Erythroblast (primary cell): ENCODE results near the gene CRACDL.

ENCODE experiments used
- DNase-seq, 2 experiments: peaks; one replicate each; lab custom pipeline; 2025; lab: John Stamatoyannopoulos, UW
- GATA1 ChIP-seq: IDR thresholded peaks from 2 replicates; pipeline ENCODE4 v1.6.1; 2011; ENCODE audit warnings: low read depth, mild to moderate bottlenecking, control low read depth, low read length, moderate library complexity
- POLR2A ChIP-seq: IDR thresholded peaks from 2 replicates; pipeline ENCODE4 v1.6.1; 2011; ENCODE audit warnings: mild to moderate bottlenecking, low read length

Gene CRACDL

GRCh38 chr2:98833172-98833916 lies 102.7 kb downstream of the CRACDL start:
- TF ChIP-seq POLR2A (no peak), GATA1 (no peak)
- DNase-seq: no peak

GRCh38 chr2:98832172-98832571 lies 103.9 kb downstream of the CRACDL start:
- no peak for DNase-seq

GRCh38 chr2:98830571-98831145 lies 105.4 kb downstream of the CRACDL start:
- DNase-seq: peak; percentile 41 to 71
- TF ChIP-seq GATA1: no peak
- no peak for TF ChIP-seq POLR2A

More at GRCh38 chr2:98832172-98832571, 103.9 kb downstream of the CRACDL start:
- no peak for TF ChIP-seq GATA1

- TF ChIP-seq POLR2A (no peak), GATA1 (no peak)
- no peak for DNase-seq
Observed at GRCh38 chr2:98829581-98830270, 106.3 kb downstream of the CRACDL start.

- TF ChIP-seq POLR2A: no peak
- TF ChIP-seq GATA1: no peak
- no peak for DNase-seq
Observed at GRCh38 chr2:98828793-98829371, 107.1 kb downstream of the CRACDL start.

GRCh38 chr2:98828369-98828744 lies 107.7 kb downstream of the CRACDL start:
- DNase-seq: no peak
- TF ChIP-seq GATA1 (no peak), POLR2A (no peak)

- TF ChIP-seq GATA1 (no peak), POLR2A (no peak)
- no peak for DNase-seq
Observed at GRCh38 chr2:98827625-98828368, 108.2 kb downstream of the CRACDL start.

GRCh38 chr2:98826856-98827255 lies 109.2 kb downstream of the CRACDL start:
- no peak for DNase-seq
- no peak for TF ChIP-seq GATA1
- no peak for TF ChIP-seq POLR2A

GRCh38 chr2:98825858-98826257 lies 110.2 kb downstream of the CRACDL start:
- no peak for DNase-seq
- no peak for TF ChIP-seq POLR2A
- no peak for TF ChIP-seq GATA1

- no peak for TF ChIP-seq POLR2A
- TF ChIP-seq GATA1: no peak
- no peak for DNase-seq
Observed at GRCh38 chr2:98825404-98825803, 110.6 kb downstream of the CRACDL start.

- no peak for DNase-seq
- TF ChIP-seq POLR2A (no peak), GATA1 (no peak)
Observed at GRCh38 chr2:98825020-98825350, 111.0 kb downstream of the CRACDL start.

- TF ChIP-seq POLR2A (no peak), GATA1 (no peak)
- no peak for DNase-seq
Observed at GRCh38 chr2:98824256-98825019, 111.6 kb downstream of the CRACDL start.
